Amygdala (tissue), 56 donors: Measurements from ENCODE around the gene SCML2.
"Not testable (repeated sequence)": the region's sequence is repeated elsewhere in the genome, so short reads cannot be mapped to it uniquely, and the experiment has no call there.

Experiments used
- DNase-seq, 56 donors: peaks; one replicate each; lab custom pipeline; 2025; lab: John Stamatoyannopoulos, UW

Gene SCML2

DNA sequence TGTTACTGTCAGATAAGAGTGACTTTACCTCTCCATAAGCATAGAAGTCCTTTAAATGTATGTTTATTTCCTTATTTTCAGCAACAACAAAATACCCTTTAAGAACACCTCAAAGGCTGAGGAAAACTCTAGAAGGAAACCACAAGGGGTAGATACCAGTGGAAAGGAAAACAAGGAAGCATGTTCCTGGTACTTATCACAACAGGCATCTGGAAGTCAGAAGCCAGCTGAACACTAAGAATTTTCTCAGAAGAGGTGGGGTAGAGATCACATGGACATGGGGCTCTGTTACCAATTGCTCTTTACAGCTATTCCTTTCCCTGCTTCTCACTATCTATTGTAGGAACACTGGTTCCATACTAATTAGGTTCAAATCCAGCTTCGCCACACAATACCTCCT, 82.3 kb downstream of the SCML2 start:
- no peak for DNase-seq

DNA sequence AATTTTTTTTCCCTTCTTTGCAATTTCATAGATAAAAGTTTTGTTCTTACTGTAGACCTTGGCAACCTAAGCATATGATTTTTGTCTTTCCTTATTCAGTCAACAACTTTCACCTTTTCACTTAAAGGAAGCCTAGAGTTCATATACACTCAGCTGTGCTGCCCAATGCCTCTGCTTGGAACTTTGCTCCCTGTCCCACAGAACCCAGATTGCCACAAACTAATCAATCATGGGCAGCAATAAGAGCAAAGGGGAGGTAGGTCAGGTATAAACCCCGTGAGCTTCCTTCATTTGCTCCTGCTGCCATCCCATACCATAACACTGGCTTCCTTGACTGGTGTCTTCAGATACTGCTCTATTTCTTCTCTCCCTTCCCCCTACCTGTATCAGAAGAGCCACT, 82.8 kb downstream of the SCML2 start:
- no peak for DNase-seq

DNA sequence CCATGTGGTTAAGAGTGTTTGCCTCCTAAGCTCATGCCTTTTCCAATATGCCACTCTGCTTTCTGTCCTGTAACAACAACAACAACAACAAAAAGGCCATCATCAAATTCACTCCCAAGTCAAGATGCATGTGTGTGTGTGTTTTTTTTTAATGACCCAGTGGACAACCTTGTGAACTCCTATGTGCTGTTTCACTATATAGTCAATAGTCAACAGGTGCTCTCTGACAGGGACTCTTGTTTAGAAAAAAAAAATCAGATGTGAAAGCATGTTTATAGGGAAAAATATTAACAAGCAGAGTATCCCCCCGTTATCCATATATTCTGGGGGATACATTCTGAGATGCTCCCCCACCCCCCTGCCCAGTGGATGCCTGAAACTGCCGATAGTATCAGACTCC, 83.2 kb downstream of the SCML2 start:
- no peak for DNase-seq

DNA sequence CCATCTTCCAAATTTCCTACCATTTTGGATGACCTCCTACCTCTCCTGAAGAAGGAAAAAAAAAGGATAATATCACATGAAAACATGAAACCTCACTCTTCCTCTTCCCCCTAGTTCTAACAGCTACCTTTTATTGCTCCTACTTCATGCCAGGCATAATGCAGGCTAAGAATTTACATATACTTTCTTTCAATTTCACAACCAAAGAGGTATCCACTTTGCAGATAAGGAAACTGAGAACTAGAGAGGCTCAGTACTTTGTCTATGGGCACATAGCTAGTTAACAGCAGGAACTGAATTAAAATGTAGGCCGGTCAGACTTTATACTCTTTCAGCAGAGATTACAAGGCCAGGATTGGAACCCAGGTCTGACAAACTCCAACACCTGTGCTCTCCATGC, 99.4 kb downstream of the SCML2 start:
- no peak for DNase-seq

DNA sequence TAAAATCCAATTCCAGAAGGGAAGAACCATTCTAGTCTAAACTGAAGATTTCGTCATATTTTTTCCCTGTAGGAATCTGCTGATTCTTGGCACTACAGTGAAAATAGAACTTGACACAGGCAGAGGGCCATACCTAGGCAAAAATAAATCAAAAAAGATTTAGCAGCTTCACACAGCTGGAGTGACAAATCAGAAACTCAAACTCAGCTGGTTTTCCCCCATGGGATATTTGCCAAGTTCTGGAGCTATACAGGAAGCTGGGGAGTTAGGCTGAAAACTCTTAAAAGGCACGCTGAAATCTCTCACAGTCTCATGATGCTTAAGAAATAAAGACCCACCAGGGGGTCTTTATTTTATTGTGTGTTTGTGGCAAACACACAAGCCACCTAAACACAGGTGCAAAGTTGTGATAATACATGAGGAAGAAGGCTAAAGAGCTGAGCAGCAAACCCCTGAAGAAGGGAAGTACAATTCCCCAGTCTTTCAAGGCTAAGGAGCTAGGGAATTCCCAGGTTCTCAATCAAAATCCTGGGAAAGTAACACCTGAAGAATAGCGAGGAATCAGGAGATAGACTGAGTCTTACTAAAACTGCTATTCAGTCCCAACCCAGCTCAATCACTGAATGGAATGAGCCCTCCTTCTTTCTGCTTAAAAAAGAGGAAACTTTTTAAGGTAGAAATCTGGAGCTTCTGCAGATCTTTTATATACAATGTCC, 101.7 kb downstream of the SCML2 start:
- no peak for DNase-seq

DNA sequence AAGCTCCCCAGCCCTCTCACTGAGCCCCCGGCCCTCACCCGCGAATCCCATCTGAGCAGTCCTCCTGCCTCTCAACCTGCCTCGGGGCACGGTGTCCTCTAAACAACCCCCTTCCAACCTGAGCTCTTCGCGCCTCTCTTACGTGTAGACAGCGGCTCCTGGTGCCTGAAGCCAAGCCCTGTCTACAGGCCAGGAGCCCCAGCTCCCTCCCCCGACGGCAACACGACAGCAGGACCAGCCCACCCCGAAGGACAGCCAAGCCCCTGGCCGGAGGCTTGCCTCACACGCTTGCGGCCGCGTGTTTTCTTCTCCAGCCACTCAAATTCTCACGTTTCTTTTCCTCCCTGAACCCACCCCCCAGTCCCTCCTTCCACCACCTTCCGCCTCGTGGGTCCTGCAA, 124.8 kb downstream of the SCML2 start:
- DNase-seq, result not testable (repeated sequence)

DNA sequence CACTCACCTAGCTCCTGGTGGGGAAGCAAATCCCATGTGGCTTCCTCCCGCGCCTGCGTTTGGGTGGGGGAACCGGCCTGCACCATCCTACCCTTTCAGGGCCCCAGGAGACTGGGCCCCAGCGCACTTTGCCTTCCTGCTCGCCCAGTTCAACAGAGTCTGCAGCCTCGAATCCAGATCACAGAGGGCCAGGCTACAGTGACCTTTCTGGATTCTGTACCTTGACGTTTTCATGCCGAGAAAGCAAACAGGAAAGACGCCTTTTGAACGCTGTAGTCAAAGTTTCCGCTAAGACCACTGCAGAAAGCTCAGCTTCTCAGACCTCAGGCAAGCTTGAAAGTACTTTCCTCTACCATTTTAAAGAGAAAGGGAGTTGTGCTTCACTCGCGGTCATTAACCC, 126.4 kb downstream of the SCML2 start:
- DNase-seq, result no peak

DNA sequence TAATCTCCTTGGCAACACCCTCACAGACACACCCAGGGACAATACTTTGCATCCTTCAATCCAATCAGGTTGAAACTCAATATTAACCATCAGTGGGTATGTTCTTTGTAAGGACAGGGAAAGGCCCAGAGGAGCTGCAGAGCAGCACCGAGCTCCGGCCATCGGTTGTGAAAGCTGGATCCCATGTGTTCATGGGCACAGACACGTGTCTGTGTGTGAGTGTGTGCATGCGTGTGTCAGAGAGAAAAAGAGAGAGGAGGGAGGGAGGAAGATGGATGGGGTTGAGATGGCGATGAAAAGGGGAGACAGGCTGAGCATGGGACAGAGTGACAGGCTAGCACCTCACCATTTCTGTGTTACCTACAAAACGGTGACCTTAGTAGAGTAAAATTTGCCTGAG, 127.0 kb downstream of the SCML2 start:
- no peak for DNase-seq

DNA sequence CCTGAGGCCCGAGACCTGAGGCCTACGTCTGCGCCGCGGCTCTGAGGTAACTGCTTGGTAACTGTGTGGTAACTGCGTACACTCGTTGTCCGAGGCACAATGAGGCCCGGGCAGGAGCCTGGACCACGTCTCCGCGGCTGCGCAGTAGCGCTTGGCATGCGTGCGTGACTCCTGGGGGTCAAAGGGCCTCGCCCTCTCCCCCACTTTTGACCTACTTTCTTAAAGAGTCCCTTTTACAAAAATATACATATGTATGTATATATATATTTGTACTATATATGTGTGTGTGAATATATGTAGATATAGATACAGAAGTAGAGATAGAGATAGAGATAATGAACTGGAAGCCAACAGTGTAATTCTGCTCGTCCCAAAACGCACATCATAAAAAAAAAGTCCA, 133.7 kb downstream of the SCML2 start, which contains the start of gene BEND2:
Gene BEND2, minus strand, starts transcription at position 101 of the 400 bp plus-strand sequence. CDS start 136 bp downstream, outside the sequence.
- no peak for DNase-seq

DNA sequence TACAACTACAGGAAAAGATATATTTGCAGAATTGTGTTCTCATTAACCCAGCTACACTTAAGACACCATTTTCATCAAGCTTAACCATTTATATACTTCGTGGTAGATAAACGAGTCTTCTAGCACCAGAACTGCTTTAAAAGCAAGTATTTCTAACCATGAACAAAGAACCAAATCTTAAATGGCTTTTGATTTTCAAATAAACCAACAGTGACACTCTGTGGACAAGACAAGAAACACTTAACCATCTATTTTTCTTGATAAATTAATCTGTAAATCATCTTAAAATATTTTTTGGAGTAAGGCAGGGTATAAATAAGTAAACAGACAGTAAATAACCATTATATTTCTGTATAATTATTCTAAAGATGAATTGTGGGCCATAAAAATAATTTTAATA, 144.0 kb downstream of the SCML2 start:
- DNase-seq, result no peak

DNA sequence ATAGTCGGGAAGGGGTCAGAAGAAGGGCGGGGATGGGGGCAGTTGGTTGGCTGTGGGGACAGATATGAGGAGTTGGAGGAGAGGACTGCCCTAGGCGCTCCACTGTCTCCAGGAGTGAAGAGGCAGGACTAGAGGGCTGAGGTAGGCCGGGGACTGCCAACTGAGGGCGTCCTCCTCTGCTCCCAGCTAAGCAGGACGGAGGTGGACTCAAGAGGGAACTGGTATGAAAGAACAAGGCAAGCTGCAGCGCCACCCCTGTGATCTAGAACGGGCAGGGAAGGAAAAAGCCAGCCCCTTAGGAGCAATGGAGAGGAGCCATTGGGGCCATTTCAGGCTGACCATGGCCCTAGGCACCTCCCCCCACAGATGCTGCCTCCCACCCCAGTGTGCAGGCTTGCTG, 147.8 kb downstream of the SCML2 start:
- no peak for DNase-seq

DNA sequence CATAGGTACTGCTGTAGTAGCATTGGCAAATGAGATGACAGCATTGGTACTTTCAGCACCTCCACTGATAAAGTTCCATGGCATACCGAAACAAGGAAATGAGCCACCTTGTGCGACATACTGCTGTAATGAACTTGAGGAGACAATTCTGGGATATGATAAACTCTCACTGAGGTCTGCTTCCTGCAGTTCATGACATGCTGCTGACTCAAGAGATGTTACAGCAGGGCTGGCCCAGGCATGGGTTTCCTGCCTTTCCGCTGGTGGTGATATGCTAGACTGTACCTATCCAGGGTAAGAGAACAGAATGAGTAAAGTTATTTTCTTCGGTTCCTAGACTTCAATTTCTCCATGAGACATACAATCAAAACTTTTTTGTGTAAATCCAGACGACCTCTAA, 150.9 kb downstream of the SCML2 start:
- DNase-seq, result no peak

DNA sequence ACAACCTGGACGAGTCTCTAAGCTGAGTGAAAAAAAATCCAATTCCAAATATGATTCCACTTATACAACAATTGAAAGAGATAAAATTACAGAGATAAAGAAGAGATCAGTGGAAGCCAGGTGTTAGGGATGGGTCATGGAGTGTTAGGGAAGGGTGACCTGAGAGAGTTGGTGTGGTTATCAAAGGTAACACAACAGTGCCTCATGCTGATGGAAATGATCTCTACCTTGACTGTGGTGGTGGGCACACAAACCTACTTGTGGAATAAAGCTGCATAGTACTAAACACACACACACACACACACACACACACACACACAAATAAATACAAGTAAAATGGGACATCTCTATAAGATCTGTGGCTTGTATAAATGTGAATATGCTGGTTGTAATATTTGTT, 159.8 kb downstream of the SCML2 start:
- DNase-seq, result no peak
